GM23338 (cell line): ENCODE data around the gene NEU3. TPM values are rescaled to one million over a fixed set of nuclear protein-coding genes. Genes with fewer than 3 reads are reported as not detected.

Experiments
- ATAC-seq: fragments of 200-7000 bp; cut with Tn5 transposase; 3 replicates; pipeline ENCODE4 v1.9.1; 2020
- DNase-seq: peaks from one replicate; pipeline ENCODE4 v3.0.0-alpha.2; 2015; ENCODE audit warnings: low spot score
- H2AFZ ChIP-seq: fragments of 200-600 bp; sonication (generic); 2 replicates; pipeline ENCODE4 v1.8.0; 2016; ENCODE audit warnings: antibody characterized with exemption, mild to moderate bottlenecking, moderate library complexity
- H3F3A ChIP-seq: fragments of 200-600 bp; sonication (generic); replicated peaks from 2 replicates; pipeline ENCODE4 v1.8.0; 2017; ENCODE audit warnings: antibody characterized with exemption, mixed run types, low read depth
- H3K27ac ChIP-seq: fragments of 200-600 bp; sonication (generic); 2 replicates; pipeline ENCODE4 v1.6.1; 2016; ENCODE audit warnings: low read depth
- H3K27me3 ChIP-seq: fragments of 200-600 bp; sonication (generic); 2 replicates; pipeline ENCODE4 v1.8.0; 2016; ENCODE audit warnings: mild to moderate bottlenecking, mixed run types, moderate library complexity; ENCODE audit not compliant: insufficient read depth
- H3K36me3 ChIP-seq: fragments of 200-600 bp; sonication (generic); 2 replicates; pipeline ENCODE4 v1.8.0; 2016; ENCODE audit warnings: mild to moderate bottlenecking; ENCODE audit not compliant: insufficient read depth
- H3K4me1 ChIP-seq: fragments of 200-600 bp; sonication (generic); 2 replicates; pipeline ENCODE4 v1.8.0; 2016; ENCODE audit warnings: mild to moderate bottlenecking, moderate library complexity; ENCODE audit not compliant: insufficient read depth
- H3K4me2 ChIP-seq: fragments of 200-600 bp; sonication (generic); 2 replicates; pipeline ENCODE4 v1.7.1; 2017; ENCODE audit warnings: mixed run types
- H3K4me3 ChIP-seq: fragments of 200-600 bp; sonication (generic); 2 replicates; pipeline ENCODE4 v1.6.1; 2016; ENCODE audit warnings: mixed run types
- H3K79me2 ChIP-seq: fragments of 200-600 bp; sonication (generic); replicated peaks from 2 replicates; pipeline ENCODE4 v1.8.0; 2017; ENCODE audit warnings: mild to moderate bottlenecking; ENCODE audit not compliant: insufficient read depth
- H3K9me2 ChIP-seq: fragments of 200-600 bp; sonication (generic); 2 replicates; pipeline ENCODE4 v1.8.0; 2017; ENCODE audit not compliant: insufficient read depth
- H4K20me1 ChIP-seq: fragments of 200-600 bp; sonication (generic); replicated peaks from 2 replicates; pipeline ENCODE4 v1.8.0; 2017; ENCODE audit warnings: mild to moderate bottlenecking; ENCODE audit not compliant: insufficient read depth
- H3K27ac Mint-ChIP-seq: 2 replicates; pipeline ENCODE4 v1.8.0; 2020; ENCODE audit warnings: inconsistent platforms, mild to moderate bottlenecking, moderate library complexity, mixed read lengths
- H3K27me3 Mint-ChIP-seq: 3 replicates; pipeline ENCODE4 v1.8.0; 2022; ENCODE audit warnings: low read depth, mild to moderate bottlenecking, moderate library complexity, mixed read lengths, inconsistent platforms; ENCODE audit not compliant: insufficient read depth, poor library complexity
- H3K36me3 Mint-ChIP-seq: 3 replicates; pipeline ENCODE4 v1.8.0; 2021; ENCODE audit warnings: low read depth, mild to moderate bottlenecking, inconsistent platforms, moderate library complexity, mixed read lengths
- H3K4me1 Mint-ChIP-seq: 3 replicates; pipeline ENCODE4 v1.8.0; 2020; ENCODE audit warnings: mild to moderate bottlenecking, inconsistent platforms, mixed read lengths
- H3K4me3 Mint-ChIP-seq: 3 replicates; pipeline ENCODE4 v1.8.0; 2021; ENCODE audit warnings: moderate library complexity, mild to moderate bottlenecking, inconsistent platforms, mixed read lengths
- H3K9me3 Mint-ChIP-seq: 3 replicates; pipeline ENCODE4 v1.8.0; 2020; ENCODE audit warnings: moderate library complexity, mild to moderate bottlenecking, inconsistent platforms, mixed read lengths
- CREB1 ChIP-seq: fragments of 250-450 bp; sonication (Bioruptor Pico); IDR thresholded peaks from 2 replicates; pipeline ENCODE4 v1.5.0; 2020; ENCODE audit warnings: low read depth, mild to moderate bottlenecking, moderate library complexity
- CTCF ChIP-seq, 2 experiments: fragments of 200-600 bp in 1 of 2; sonication (generic) in 1 of 2; conservative IDR thresholded peaks; 2 replicates each; pipeline versions ENCODE4 v1.5.1 to v1.6.1; 2016 to 2017; ENCODE audit warnings: antibody characterized with exemption in 2 of 2, low read depth in 2 of 2, mild to moderate bottlenecking in 2 of 2, moderate library complexity in 1 of 2
- ETS1 ChIP-seq: IDR thresholded peaks from 2 replicates; pipeline ENCODE4 v1.6.1; 2016; ENCODE audit warnings: antibody characterized with exemption
- EZH2 ChIP-seq: fragments of 200-600 bp; sonication (generic); IDR thresholded peaks from one replicate; pipeline ENCODE4 v1.8.0; 2017; ENCODE audit warnings: antibody characterized with exemption, mild to moderate bottlenecking, low read depth; ENCODE audit not compliant: unreplicated experiment
- EZH2phosphoT487 ChIP-seq: fragments of 200-600 bp; sonication (generic); IDR thresholded peaks from one replicate; pipeline ENCODE4 v1.8.1; 2018; ENCODE audit warnings: antibody characterized with exemption; ENCODE audit not compliant: unreplicated experiment
- JUNB ChIP-seq: IDR thresholded peaks from one replicate; pipeline ENCODE4 v1.6.1; 2016; ENCODE audit warnings: antibody characterized with exemption; ENCODE audit not compliant: unreplicated experiment
- NANOG ChIP-seq: IDR thresholded peaks from 2 replicates; pipeline ENCODE4 v1.6.1; 2016; ENCODE audit warnings: antibody characterized with exemption, borderline replicate concordance
- POLR2AphosphoS5 ChIP-seq: IDR thresholded peaks from 2 replicates; pipeline ENCODE4 v1.6.1; 2016; ENCODE audit warnings: antibody characterized with exemption, low read depth
- REST ChIP-seq: IDR thresholded peaks from one replicate; pipeline ENCODE4 v1.6.1; 2018; ENCODE audit warnings: antibody characterized with exemption; ENCODE audit not compliant: unreplicated experiment
- STAT1 ChIP-seq: IDR thresholded peaks from one replicate; pipeline ENCODE4 v1.6.1; 2016; ENCODE audit warnings: antibody characterized with exemption; ENCODE audit not compliant: unreplicated experiment
- ZNF114 ChIP-seq: fragments of 250-450 bp; sonication (Bioruptor Pico); IDR thresholded peaks from 2 replicates; pipeline ENCODE4 v1.5.0; 2020; ENCODE audit warnings: mild to moderate bottlenecking, moderate library complexity
- polyA plus RNA-seq: library from polyadenylated mRNA; unstranded; fragments of >200 nt; fragmentation: Nextera tagmentation; extraction: Ambion mirVana; gene quantifications from 2 replicates; pipeline ENCODE4 v1.2.1, GENCODE V29; 2016
- total RNA-seq: library from RNA; depleted of rRNA; stranded (reverse); fragments of >200 nt; shearing (Covaris generic); gene quantifications from 2 replicates; pipeline ENCODE4 v1.2.3, GENCODE V29; 2014

Gene NEU3
- total and polyA plus RNA-seq, 2 experiments from 2014 or later: 2.8 to 25.9 TPM

GRCh38 chr11:75022759-75023396, 34.1 kb downstream of the NEU3 start:
- no peaks in the 10 kb centered on the region for H4K20me1 ChIP-seq
- H3K9me3 Mint-ChIP-seq: peaks cover 30% of the 10 kb centered on the region
- H3F3A ChIP-seq: no peaks in the 10 kb centered on the region
- H3K36me3 ChIP-seq: 0 out of 2 replicates have a peak, but pooled peaks cover 4% of the 10 kb centered on the region
- H3K27ac ChIP-seq: no peak overlapping the region
- H3K4me3 Mint-ChIP-seq: no peak overlapping the region
- DNase-seq (peak; percentile 88), ATAC-seq (peak; percentile 99)
- no peaks in the 10 kb centered on the region for H3K27me3 Mint-ChIP-seq
- no peaks in the 10 kb centered on the region for H3K4me1 Mint-ChIP-seq
- no peak overlapping the region for H3K4me3 ChIP-seq
- no peak for TF ChIP-seq POLR2AphosphoS5
- peak; percentile 90 to 95 for TF ChIP-seq CTCF (conservative IDR thresholded peaks at IDR 0.05; ENCODE audit: low read depth in 2 of 2)
- no peak overlapping the region for H2AFZ ChIP-seq
- H3K36me3 Mint-ChIP-seq: peaks cover 25% of the 10 kb centered on the region
- no peaks in the 10 kb centered on the region for H3K27me3 ChIP-seq
- H3K4me1 ChIP-seq: no peaks in the 10 kb centered on the region
- H3K4me2 ChIP-seq: no peak overlapping the region
- H3K9me2 ChIP-seq: no peaks in the 10 kb centered on the region
- no peak overlapping the region for H3K27ac Mint-ChIP-seq
- H3K79me2 ChIP-seq: no peaks in the 10 kb centered on the region

- H3K4me3 Mint-ChIP-seq: no peak overlapping the region
- no peak overlapping the region for H3K4me3 ChIP-seq
- H3K9me3 Mint-ChIP-seq: peaks cover 23% of the 10 kb centered on the region
- H3K36me3 ChIP-seq: 0 out of 2 replicates have a peak, but pooled peaks cover 2% of the 10 kb centered on the region
- no peak overlapping the region for H3K27ac Mint-ChIP-seq
- DNase-seq (no peak), ATAC-seq (no peak; the same call in 2 of the 3 replicates)
- H3K27me3 ChIP-seq: no peaks in the 10 kb centered on the region
- no peaks in the 10 kb centered on the region for H3K4me1 Mint-ChIP-seq
- no peaks in the 10 kb centered on the region for H3F3A ChIP-seq
- no peaks in the 10 kb centered on the region for H3K4me1 ChIP-seq
- no peak overlapping the region for H2AFZ ChIP-seq
- H3K36me3 Mint-ChIP-seq: peaks cover 18% of the 10 kb centered on the region
- peaks cover 1% of the 10 kb centered on the region for H3K27me3 Mint-ChIP-seq
- H3K9me2 ChIP-seq: no peaks in the 10 kb centered on the region
- H3K4me2 ChIP-seq: no peak overlapping the region
- H4K20me1 ChIP-seq: no peaks in the 10 kb centered on the region
- H3K27ac ChIP-seq: no peak overlapping the region
- H3K79me2 ChIP-seq: no peaks in the 10 kb centered on the region
- TF ChIP-seq NANOG (no peak), EZH2phosphoT487 (no peak), REST (no peak), JUNB (no peak), STAT1 (no peak), CTCF (conservative IDR thresholded peaks at IDR 0.05; ENCODE audit: low read depth in 2 of 2) (no peak), ZNF114 (no peak), CREB1 (CRISPR knock-in tag) (no peak), POLR2AphosphoS5 (no peak), EZH2 (no peak), ETS1 (no peak)
Measured at GRCh38 chr11:75023446-75024067, 34.8 kb downstream of the NEU3 start.
